Kasumi-1 (cell line): ENCODE data around the gene PABPN1.
"Not testable (repeated sequence)": the region's sequence is repeated elsewhere in the genome, so short reads cannot be mapped to it uniquely, and the experiment has no call there.

ENCODE experiments used
- DNase-seq, 2 experiments: peaks; one replicate each; lab custom pipeline; 2025; lab: John Stamatoyannopoulos, UW

Gene PABPN1

GRCh38 chr14:23301288-23301968, 19.8 kb upstream of the PABPN1 start:
- DNase-seq: peak; percentile 94 to 96

GRCh38 chr14:23301969-23302289, 19.3 kb upstream of the PABPN1 start:
- no peak for DNase-seq

- peak; percentile 58 to 63 for DNase-seq
Observed at GRCh38 chr14:23302290-23303225, 18.7 kb upstream of the PABPN1 start, which contains the start of gene PPP1R3E. TSS of gene PPP1R3E (minus strand) at chr14:23302859. CDS start at chr14:23302576, 283 bp downstream.

GRCh38 chr14:23306412-23307145, 14.7 kb upstream of the PABPN1 start, which contains the start of gene BCL2L2:
TSS of gene BCL2L2 (plus strand) at chr14:23306833. CDS start at chr14:23307768, 935 bp downstream.
- DNase-seq: peak; percentile 80

- DNase-seq: no peak
Observed at GRCh38 chr14:23307146-23307530, 14.1 kb upstream of the PABPN1 start.

- no peak for DNase-seq
Observed at GRCh38 chr14:23307687-23308644, 13.3 kb upstream of the PABPN1 start.

- DNase-seq: no peak
Observed at GRCh38 chr14:23308721-23309445, 12.4 kb upstream of the PABPN1 start.

- DNase-seq: no peak
Observed at GRCh38 chr14:23310546-23310945, 10.7 kb upstream of the PABPN1 start.

- no peak for DNase-seq
Observed at GRCh38 chr14:23316300-23316699, 5.0 kb upstream of the PABPN1 start.

- no peak for DNase-seq
Observed at GRCh38 chr14:23319746-23320583, 1.3 kb upstream of the PABPN1 start.

- peak; percentile 32 to 40 for DNase-seq
Observed at GRCh38 chr14:23321572-23322547, 603 bp downstream of the PABPN1 start.

GRCh38 chr14:23322568-23323517, 1.6 kb downstream of the PABPN1 start:
- DNase-seq: no peak

GRCh38 chr14:23323838-23324454, 2.7 kb downstream of the PABPN1 start:
- no peak for DNase-seq

GRCh38 chr14:23324455-23324846, 3.2 kb downstream of the PABPN1 start:
- no peak for DNase-seq

- no peak for DNase-seq
Observed at GRCh38 chr14:23324993-23325392, 3.7 kb downstream of the PABPN1 start.

GRCh38 chr14:23325746-23326145, 4.5 kb downstream of the PABPN1 start:
- DNase-seq: not testable (repeated sequence)
